Measurements from ENCODE around the gene ESD. TPM values are rescaled to one million over a fixed set of nuclear protein-coding genes. Genes with fewer than 3 reads are reported as not detected.

Gene ESD
- total and polyA plus RNA-seq, 2 donors (not counting 3 experiments of a cell fraction or from before 2014, with no cell fraction given): 45.3 to 81.1 TPM

DNA sequence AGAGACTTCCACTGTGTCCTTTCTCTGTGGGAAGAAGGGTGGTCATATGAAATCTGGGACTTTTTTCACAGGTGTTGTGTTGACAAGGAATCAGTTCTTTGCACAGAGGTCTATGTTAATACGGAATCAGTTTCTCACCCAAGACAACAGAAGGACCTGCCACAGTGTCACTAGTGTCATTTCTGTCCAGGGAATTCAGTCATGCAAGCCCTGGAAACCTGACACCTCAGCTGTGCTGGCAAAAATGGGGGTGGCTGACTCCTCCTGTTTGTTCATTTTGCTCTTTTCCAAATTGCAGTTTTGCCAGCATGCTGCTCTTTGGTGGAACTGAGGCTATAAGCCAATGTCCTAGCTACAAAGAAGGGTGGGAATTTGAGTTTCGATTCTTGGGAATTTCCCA lies 49.8 kb upstream of the ESD start:
- no peak overlapping the region for H2AFZ ChIP-seq (ENCODE audit: low read depth, low read length)
- H3K4me1 ChIP-seq (ENCODE audit: control insufficient read depth, extremely low read depth, insufficient read depth, low read length): no peaks in the 10 kb centered on the region
- no peaks in the 10 kb centered on the region for H4K20me1 ChIP-seq (replicated peaks; ENCODE audit: control insufficient read depth, extremely low read depth, insufficient read depth, low read length)
- no peak overlapping the region for H3K4me3 ChIP-seq (replicated peaks in 1 of 3; ENCODE audit: insufficient read depth in 1 of 3, low read depth in 1 of 3, low read length in 3 of 3)
- no TSS peak for BruUV-seq (replicated peaks)
- FAIRE-seq (no peak), DNase-seq (ENCODE audit: low read depth, low spot score) (no peak)
- ChIA-PET POLR2A (no interaction called here), CTCF (interaction anchor here (0.6 to 1.5 kb wide), 4 partner anchors 11 to 40 kb away, joined by 3 to 5 read pairs (median 3); no protein-coding TSS in a partner anchor)
- no peaks in the 10 kb centered on the region for H3K27me3 ChIP-seq (ENCODE audit: control insufficient read depth in 2 of 2, insufficient read depth in 2 of 2, low read length in 2 of 2)
- dilution Hi-C loops (cut with MboI; ENCODE audit: extremely low pct_ligation_motif_present, low sequenced_read_pairs) (no loop called here), intact Hi-C loops (cut with micrococcal nuclease) (no loop called here)
- no peaks in the 10 kb centered on the region for H3K36me3 ChIP-seq (ENCODE audit: control insufficient read depth in 2 of 2, extremely low read depth in 1 of 2, insufficient read depth in 2 of 2, low read length in 2 of 2)
- no peak for TF ChIP-seq FOS (IDR thresholded peaks at IDR 0.05; ENCODE audit: borderline replicate concordance, insufficient read depth, low read length)
- no peak for TF ChIP-seq GATA2 (IDR thresholded peaks at IDR 0.05; ENCODE audit: insufficient read depth, insufficient read length, low read depth, low read length)
- TF ChIP-seq, protein P1, sequence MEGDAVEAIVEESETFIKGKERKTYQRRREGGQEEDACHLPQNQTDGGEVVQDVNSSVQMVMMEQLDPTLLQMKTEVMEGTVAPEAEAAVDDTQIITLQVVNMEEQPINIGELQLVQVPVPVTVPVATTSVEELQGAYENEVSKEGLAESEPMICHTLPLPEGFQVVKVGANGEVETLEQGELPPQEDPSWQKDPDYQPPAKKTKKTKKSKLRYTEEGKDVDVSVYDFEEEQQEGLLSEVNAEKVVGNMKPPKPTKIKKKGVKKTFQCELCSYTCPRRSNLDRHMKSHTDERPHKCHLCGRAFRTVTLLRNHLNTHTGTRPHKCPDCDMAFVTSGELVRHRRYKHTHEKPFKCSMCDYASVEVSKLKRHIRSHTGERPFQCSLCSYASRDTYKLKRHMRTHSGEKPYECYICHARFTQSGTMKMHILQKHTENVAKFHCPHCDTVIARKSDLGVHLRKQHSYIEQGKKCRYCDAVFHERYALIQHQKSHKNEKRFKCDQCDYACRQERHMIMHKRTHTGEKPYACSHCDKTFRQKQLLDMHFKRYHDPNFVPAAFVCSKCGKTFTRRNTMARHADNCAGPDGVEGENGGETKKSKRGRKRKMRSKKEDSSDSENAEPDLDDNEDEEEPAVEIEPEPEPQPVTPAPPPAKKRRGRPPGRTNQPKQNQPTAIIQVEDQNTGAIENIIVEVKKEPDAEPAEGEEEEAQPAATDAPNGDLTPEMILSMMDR (IDR thresholded peaks at IDR 0.05; ENCODE audit: extremely low read depth in 1 of 2, insufficient read depth in 1 of 2, low read depth in 1 of 2, low read length in 2 of 2): no peak
- TF ChIP-seq, protein P2, sequence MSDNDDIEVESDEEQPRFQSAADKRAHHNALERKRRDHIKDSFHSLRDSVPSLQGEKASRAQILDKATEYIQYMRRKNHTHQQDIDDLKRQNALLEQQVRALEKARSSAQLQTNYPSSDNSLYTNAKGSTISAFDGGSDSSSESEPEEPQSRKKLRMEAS (IDR thresholded peaks at IDR 0.05; ENCODE audit: insufficient read depth, insufficient read length): no peak
- TF ChIP-seq POLR2A (IDR thresholded peaks at IDR 0.05; ENCODE audit: low read depth, low read length): no peak
- no peak for TF ChIP-seq POLR2AphosphoS5 (IDR thresholded peaks at IDR 0.05; ENCODE audit: insufficient read depth, low read depth, low read length)
- TF ChIP-seq EZH2 (IDR thresholded peaks at IDR 0.05; ENCODE audit: borderline replicate concordance, low read depth, low read length, severe bottlenecking): no peak
- no peak for TF ChIP-seq JUN (IDR thresholded peaks at IDR 0.05; ENCODE audit: borderline replicate concordance, insufficient read depth, insufficient read length, low read depth)
- TF ChIP-seq MYC (IDR thresholded peaks at IDR 0.05; ENCODE audit: low read depth, low read length): no peak
- H3K27ac ChIP-seq (ENCODE audit: insufficient read depth, low read depth, low read length): no peak overlapping the region
- H3K79me2 ChIP-seq (ENCODE audit: control insufficient read depth, insufficient read depth, low read length): no peaks in the 10 kb centered on the region
- H3K9me1 ChIP-seq (replicated peaks; ENCODE audit: control insufficient read depth, extremely low read depth, insufficient read depth, low read length): no peaks in the 10 kb centered on the region
- H3K9ac ChIP-seq (replicated peaks; ENCODE audit: extremely low read depth, insufficient read depth, low read length): no peak overlapping the region
- no peak overlapping the region for H3K4me2 ChIP-seq (ENCODE audit: insufficient read depth, low read length)
- H3K9me3 ChIP-seq (replicated peaks; ENCODE audit: control insufficient read depth, insufficient read depth, low read length): no peaks in the 10 kb centered on the region

Measured in endothelial cell of umbilical vein (primary cell).